Tibial artery (tissue), 4 donors: ENCODE results near the gene PCDHGA5.
"Not testable (repeated sequence)": the region's sequence is repeated elsewhere in the genome, so short reads cannot be mapped to it uniquely, and the experiment has no call there.

Experiments
- DNase-seq, 2 donors: peaks; one replicate each; pipeline ENCODE4 v3.0.0-alpha.2; 2019
- H3K27ac ChIP-seq, 2 donors: fragments of 200-600 bp; sonication (generic) in 1 of 2; 1 replicate in 1 of 2; 2 replicates in 1 of 2; pipeline ENCODE4 v1.5.1; 2018 to 2019; ENCODE audit warnings: mild to moderate bottlenecking in 1 of 2
- H3K27me3 ChIP-seq, 2 donors: fragments of 200-600 bp; sonication (generic) in 1 of 2; one replicate each; pipeline versions ENCODE4 v1.5.1 to v1.6.0; 2016 to 2019
- H3K36me3 ChIP-seq, 3 donors: fragments of 200-600 bp; sonication (generic) in 2 of 3; one replicate each; pipeline ENCODE4 v1.5.1; 2016 to 2019; ENCODE audit warnings: mild to moderate bottlenecking in 2 of 3
- H3K4me1 ChIP-seq, 4 donors: fragments of 200-600 bp; sonication (generic) in 2 of 4; 1 replicate in 3 of 4; 2 replicates in 1 of 4; pipeline ENCODE4 v1.5.1; 2016 to 2019
- H3K4me3 ChIP-seq, 2 donors: fragments of 200-600 bp; sonication (generic) in 1 of 2; 1 replicate in 1 of 2; 2 replicates in 1 of 2; pipeline ENCODE4 v1.5.1; 2018 to 2019; ENCODE audit warnings: mild to moderate bottlenecking in 2 of 2
- H3K9me3 ChIP-seq, 3 donors: fragments of 200-600 bp; sonication (generic) in 1 of 3; one replicate each; pipeline ENCODE4 v1.5.1; 2016 to 2019
- CTCF ChIP-seq, 2 experiments: fragments of 200-600 bp in 1 of 2; fragments of 450-650 bp in 1 of 2; IDR thresholded peaks; one replicate each; pipeline ENCODE4 v1.5.1; 2017 to 2019; ENCODE audit warnings: antibody characterized with exemption in 2 of 2, mild to moderate bottlenecking in 1 of 2, moderate library complexity in 1 of 2
- intact Hi-C: fragments of 100-400 bp; cut with DNase I; formaldehyde crosslinking; loops from one replicate; pipeline ENCODE4 v1.15.0; 2023; ENCODE audit warnings: low total_unique reads

The PCDHGA5 gene

GRCh38 chr5:141388661-141389060, 24.7 kb downstream of the PCDHGA5 start:
- no peaks in the 10 kb centered on the region for H3K4me1 ChIP-seq
- peaks cover 4 to 78% (median 70%) of the 10 kb centered on the region in 3 donors for H3K36me3 ChIP-seq
- H3K9me3 ChIP-seq, result peaks cover 35 to 98% (median 86%) of the 10 kb centered on the region in 3 donors
- no peak for DNase-seq
- no peak overlapping the region for H3K4me3 ChIP-seq
- intact Hi-C loops, result no loop called here
- no peak overlapping the region for H3K27ac ChIP-seq
- H3K27me3 ChIP-seq, result no peaks in the 10 kb centered on the region
- no peak for TF ChIP-seq CTCF (IDR thresholded peaks at IDR 0.05)

- Histone ChIP-seq H3K4me3 (no peak overlapping the region), H3K27me3 (no peaks in the 10 kb centered on the region)
- intact Hi-C loops, result no loop called here
These were observed 25.4 kb downstream of the PCDHGA5 start for GRCh38 chr5:141389153-141390042.

GRCh38 chr5:141392429-141393198, 28.7 kb downstream of the PCDHGA5 start, which contains the start of gene PCDHGA8:
PCDHGA8 (plus strand) TSS chr5:141392633; CDS start chr5:141392814, 181 bp downstream.
- Histone ChIP-seq H3K4me3 (no peak within 1 kb of the TSS), H3K9me3 (peaks cover 35 to 98% (median 84%) of the 10 kb centered on the region in 3 donors), H3K27me3 (no peaks in the 10 kb centered on the region), H3K27ac (no peak within 1 kb of the TSS), H3K36me3 (peaks cover 4 to 63% (median 45%) of the 10 kb centered on the region in 3 donors), H3K4me1 (no peaks in the 10 kb centered on the region)
- no peak for DNase-seq
- intact Hi-C loops, result no loop called here
- TF ChIP-seq CTCF (IDR thresholded peaks at IDR 0.05), result no peak

More at GRCh38 chr5:141389153-141390042, 25.4 kb downstream of the PCDHGA5 start:
- TF ChIP-seq CTCF (IDR thresholded peaks at IDR 0.05), result no peak
- H3K36me3 ChIP-seq, result peaks cover 4 to 74% (median 66%) of the 10 kb centered on the region in 3 donors
- no peak for DNase-seq
- H3K27ac ChIP-seq, result no peak overlapping the region
- H3K9me3 ChIP-seq, result peaks cover 35 to 98% (median 86%) of the 10 kb centered on the region in 3 donors
- H3K4me1 ChIP-seq, result no peaks in the 10 kb centered on the region

- Histone ChIP-seq H3K27me3 (no peaks in the 10 kb centered on the region), H3K4me1 (no peaks in the 10 kb centered on the region), H3K4me3 (no peak overlapping the region), H3K9me3 (peaks cover 37 to 98% (median 84%) of the 10 kb centered on the region in 3 donors), H3K27ac (no peak overlapping the region), H3K36me3 (peaks cover 4 to 63% (median 45%) of the 10 kb centered on the region in 3 donors)
- no peak for DNase-seq
- no peak for TF ChIP-seq CTCF (IDR thresholded peaks at IDR 0.05)
- intact Hi-C loops, result no loop called here
These were observed 29.3 kb downstream of the PCDHGA5 start for GRCh38 chr5:141393267-141393666.

- Histone ChIP-seq H3K9me3 (peaks cover 49 to 98% (median 83%) of the 10 kb centered on the region in 3 donors), H3K36me3 (peaks cover 4 to 64% (median 45%) of the 10 kb centered on the region in 3 donors)
- H3K27me3 ChIP-seq, H3K27ac ChIP-seq, H3K4me3 ChIP-seq, intact Hi-C loops, H3K4me1 ChIP-seq, DNase-seq: not testable (repeated sequence)
These were observed 30.6 kb downstream of the PCDHGA5 start for GRCh38 chr5:141394401-141395187.
